OCI-LY1 (cell line): ENCODE measurements around the gene HYCC2.
"Not testable (repeated sequence)": the region's sequence is repeated elsewhere in the genome, so short reads cannot be mapped to it uniquely, and the experiment has no call there.

Experiments used
- H2AFZ ChIP-seq: fragments of 200-600 bp; sonication (generic), shearing (Covaris generic); 2 replicates; pipeline ENCODE4 v1.6.0; 2014; ENCODE audit warnings: antibody characterized with exemption, mild to moderate bottlenecking, low read length
- H3F3A ChIP-seq: fragments of 200-600 bp; sonication (generic), shearing (Covaris generic); 2 replicates; pipeline ENCODE4 v1.6.0; 2014; ENCODE audit warnings: mild to moderate bottlenecking, antibody characterized with exemption, low read length, moderate library complexity; ENCODE audit not compliant: insufficient read depth
- H3K27ac ChIP-seq: fragments of 200-600 bp; sonication (generic); 2 replicates; pipeline ENCODE4 v1.5.1; 2014; ENCODE audit warnings: low read length, mixed run types, mild to moderate bottlenecking, low read depth; ENCODE audit not compliant: poor library complexity, severe bottlenecking
- H3K27me3 ChIP-seq: fragments of 200-600 bp; sonication (generic); 2 replicates; pipeline ENCODE4 v1.6.0; 2014; ENCODE audit warnings: antibody characterized with exemption, mild to moderate bottlenecking, low read length, moderate library complexity; ENCODE audit not compliant: insufficient read depth
- H3K36me3 ChIP-seq: fragments of 200-600 bp; sonication (generic); 2 replicates; pipeline ENCODE4 v1.6.1; 2014; ENCODE audit warnings: mild to moderate bottlenecking, antibody characterized with exemption, low read length, moderate library complexity, mixed read lengths; ENCODE audit not compliant: insufficient read depth
- H3K4me1 ChIP-seq: fragments of 200-600 bp; sonication (generic); 2 replicates; pipeline ENCODE4 v1.5.1; 2014; ENCODE audit warnings: mild to moderate bottlenecking, low read length, moderate library complexity; ENCODE audit not compliant: insufficient read depth, severe bottlenecking
- H3K4me2 ChIP-seq: fragments of 200-600 bp; sonication (generic), shearing (Covaris generic); 2 replicates; pipeline ENCODE4 v1.6.1; 2014; ENCODE audit warnings: low read length
- H3K4me3 ChIP-seq: fragments of 200-600 bp; sonication (generic); 2 replicates; pipeline ENCODE4 v1.5.1; 2014; ENCODE audit warnings: low read length, low read depth, mild to moderate bottlenecking, mixed read lengths; ENCODE audit not compliant: poor library complexity, severe bottlenecking
- H3K79me2 ChIP-seq: fragments of 200-600 bp; shearing (Covaris generic); 2 replicates; pipeline ENCODE4 v1.6.1; 2016; ENCODE audit warnings: mixed run types, low read length, mixed read lengths; ENCODE audit not compliant: insufficient read depth
- H3K9ac ChIP-seq: fragments of 200-600 bp; sonication (generic), shearing (Covaris generic); 2 replicates; pipeline ENCODE4 v1.6.1; 2014; ENCODE audit warnings: mild to moderate bottlenecking, low read length, mixed read lengths
- H3K9me2 ChIP-seq: fragments of 200-600 bp; sonication (generic), shearing (Covaris generic); 2 replicates; pipeline ENCODE4 v1.6.1; 2014; ENCODE audit warnings: low read depth, mild to moderate bottlenecking, low read length, mixed read lengths
- H3K9me3 ChIP-seq: fragments of 200-600 bp; shearing (Covaris generic); 2 replicates; pipeline ENCODE4 v1.6.1; 2014; ENCODE audit warnings: low read length, mixed read lengths
- H4K20me1 ChIP-seq: fragments of 200-600 bp; sonication (generic), shearing (Covaris generic); 2 replicates; pipeline ENCODE4 v1.6.0; 2016; ENCODE audit warnings: mild to moderate bottlenecking, low read length; ENCODE audit not compliant: insufficient read depth
- EZH2 ChIP-seq: fragments of 200-600 bp; sonication (generic), shearing (Covaris generic); IDR thresholded peaks from 2 replicates; pipeline ENCODE4 v1.8.0; 2017; ENCODE audit warnings: borderline replicate concordance, mixed run types, mild to moderate bottlenecking, antibody characterized with exemption, low read length, moderate library complexity, mixed read lengths
- TF ChIP-seq, protein P1 (sequence below): fragments of 200-600 bp; sonication (generic), shearing (Covaris generic); IDR thresholded peaks from 2 replicates; pipeline ENCODE4 v1.5.1; 2017; ENCODE audit warnings: mild to moderate bottlenecking, antibody characterized with exemption, low read length, moderate library complexity, mixed read lengths

HYCC2 gene

DNA sequence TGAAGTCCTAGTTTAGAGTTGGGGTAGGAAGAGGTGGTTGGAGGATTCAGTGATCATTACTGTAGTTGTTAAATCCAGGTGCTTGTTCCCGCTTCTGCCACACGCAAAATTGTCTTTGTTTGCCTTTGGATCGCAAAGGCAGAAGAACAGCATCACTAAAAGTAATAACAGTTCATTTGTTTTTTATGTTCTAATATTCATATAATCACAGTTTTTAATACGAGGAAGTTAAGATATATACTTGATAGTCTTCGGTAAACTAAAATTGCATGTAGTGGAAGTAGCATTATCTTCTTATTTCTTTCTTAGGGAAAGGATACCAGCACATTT is 695 bp upstream of the HYCC2 start:
- Histone ChIP-seq H3K9me3 (no peaks in the 10 kb centered on the region), H3K79me2 (peaks cover 78% of the 10 kb centered on the region), H3K9me2 (no peaks in the 10 kb centered on the region), H3F3A (no peaks in the 10 kb centered on the region), H2AFZ (no peak overlapping the region), H3K27me3 (no peaks in the 10 kb centered on the region), H3K36me3 (no peaks in the 10 kb centered on the region), H3K4me1 (peaks cover 48% of the 10 kb centered on the region), H3K27ac (peak overlapping the region; percentile 73), H3K4me3 (peak overlapping the region; percentile 90), H4K20me1 (no peaks in the 10 kb centered on the region), H3K9ac (peak overlapping the region; percentile 81), H3K4me2 (peak overlapping the region; percentile 89)
- TF ChIP-seq, protein P1, sequence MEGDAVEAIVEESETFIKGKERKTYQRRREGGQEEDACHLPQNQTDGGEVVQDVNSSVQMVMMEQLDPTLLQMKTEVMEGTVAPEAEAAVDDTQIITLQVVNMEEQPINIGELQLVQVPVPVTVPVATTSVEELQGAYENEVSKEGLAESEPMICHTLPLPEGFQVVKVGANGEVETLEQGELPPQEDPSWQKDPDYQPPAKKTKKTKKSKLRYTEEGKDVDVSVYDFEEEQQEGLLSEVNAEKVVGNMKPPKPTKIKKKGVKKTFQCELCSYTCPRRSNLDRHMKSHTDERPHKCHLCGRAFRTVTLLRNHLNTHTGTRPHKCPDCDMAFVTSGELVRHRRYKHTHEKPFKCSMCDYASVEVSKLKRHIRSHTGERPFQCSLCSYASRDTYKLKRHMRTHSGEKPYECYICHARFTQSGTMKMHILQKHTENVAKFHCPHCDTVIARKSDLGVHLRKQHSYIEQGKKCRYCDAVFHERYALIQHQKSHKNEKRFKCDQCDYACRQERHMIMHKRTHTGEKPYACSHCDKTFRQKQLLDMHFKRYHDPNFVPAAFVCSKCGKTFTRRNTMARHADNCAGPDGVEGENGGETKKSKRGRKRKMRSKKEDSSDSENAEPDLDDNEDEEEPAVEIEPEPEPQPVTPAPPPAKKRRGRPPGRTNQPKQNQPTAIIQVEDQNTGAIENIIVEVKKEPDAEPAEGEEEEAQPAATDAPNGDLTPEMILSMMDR, result no peak
- no peak for TF ChIP-seq EZH2

GRCh38 chr2:201070948-201071478 is 458 bp downstream of the HYCC2 start:
- Histone ChIP-seq H3F3A (no peaks in the 10 kb centered on the region), H3K27me3 (no peaks in the 10 kb centered on the region), H3K9me3 (no peaks in the 10 kb centered on the region), H2AFZ (no peak overlapping the region), H3K9ac (peak overlapping the region; percentile 81), H3K27ac (peak overlapping the region; percentile 73), H3K4me1 (peaks cover 48% of the 10 kb centered on the region), H3K9me2 (no peaks in the 10 kb centered on the region), H3K36me3 (no peaks in the 10 kb centered on the region), H3K4me3 (peak overlapping the region; percentile 90), H3K79me2 (peaks cover 88% of the 10 kb centered on the region), H3K4me2 (peak overlapping the region; percentile 89), H4K20me1 (no peaks in the 10 kb centered on the region)
- no peak for TF ChIP-seq EZH2
- TF ChIP-seq, protein P1, result no peak

DNA sequence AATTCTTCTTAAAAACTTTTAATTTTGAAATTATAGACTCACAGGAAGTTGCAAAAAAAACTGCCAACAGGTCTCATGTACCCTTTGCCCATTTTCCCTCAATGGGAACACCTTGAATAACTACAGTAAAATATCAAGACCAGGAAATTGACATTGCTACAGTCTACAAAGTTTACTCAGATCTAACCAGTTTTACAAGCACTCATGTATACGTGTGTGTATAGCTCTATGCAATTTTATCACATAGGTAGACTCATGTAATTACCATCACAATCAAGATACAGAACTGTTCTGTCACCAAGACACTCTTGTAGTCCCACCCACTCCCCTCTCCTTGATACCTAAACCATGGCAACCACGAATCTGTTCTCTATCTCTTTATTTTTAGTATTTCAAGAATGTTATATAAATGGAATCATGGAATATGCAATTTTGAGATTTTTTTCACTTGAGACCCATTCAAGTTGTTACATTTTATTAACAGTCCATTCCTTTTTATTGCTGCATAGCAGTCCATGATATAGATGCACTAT is 6.6 kb downstream of the HYCC2 start:
- H3K4me3 ChIP-seq, result no peak overlapping the region
- H3K27ac ChIP-seq, result no peak overlapping the region
- no peaks in the 10 kb centered on the region for H4K20me1 ChIP-seq
- no peaks in the 10 kb centered on the region for H3K9me3 ChIP-seq
- no peaks in the 10 kb centered on the region for H3K27me3 ChIP-seq
- no peaks in the 10 kb centered on the region; the same call in 1 of the 2 replicates for H3F3A ChIP-seq
- H3K79me2 ChIP-seq, result peaks cover 75% of the 10 kb centered on the region
- TF ChIP-seq EZH2, result no peak
- TF ChIP-seq, protein P1, result no peak
- H3K4me1 ChIP-seq, result peaks cover 40% of the 10 kb centered on the region
- H3K36me3 ChIP-seq, result no peaks in the 10 kb centered on the region
- no peak overlapping the region for H2AFZ ChIP-seq
- H3K9me2 ChIP-seq, result no peaks in the 10 kb centered on the region
- H3K4me2 ChIP-seq, result no peak overlapping the region
- H3K9ac ChIP-seq, result no peak overlapping the region

DNA sequence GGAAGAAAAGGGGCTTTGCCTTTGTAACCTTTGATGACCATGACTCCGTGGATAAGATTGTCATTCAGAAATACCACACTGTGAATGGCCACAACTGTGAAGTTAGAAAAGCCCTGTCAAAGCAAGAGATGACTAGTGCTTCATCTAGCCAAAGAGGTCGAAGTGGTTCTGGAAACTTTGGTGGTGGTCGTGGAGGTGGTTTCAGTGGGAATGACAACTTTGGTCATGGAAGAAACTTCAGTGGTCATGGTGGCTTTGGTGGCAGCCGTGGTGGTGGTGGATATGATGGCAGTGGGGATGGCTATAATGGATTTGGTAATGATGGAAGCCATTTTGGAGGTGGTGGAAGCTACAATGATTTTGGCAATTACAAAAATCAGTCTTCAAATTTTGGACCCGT is 8.0 kb downstream of the HYCC2 start:
- not testable (repeated sequence) for H3F3A ChIP-seq, H3K27ac ChIP-seq, H3K4me3 ChIP-seq, H3K4me2 ChIP-seq, H3K9me3 ChIP-seq, H2AFZ ChIP-seq, H3K27me3 ChIP-seq, H3K9me2 ChIP-seq, H3K36me3 ChIP-seq, H4K20me1 ChIP-seq, H3K9ac ChIP-seq
- Histone ChIP-seq H3K4me1 (peaks cover 36% of the 10 kb centered on the region), H3K79me2 (peaks cover 75% of the 10 kb centered on the region)
